ENCODE measurements around the gene SIK3. TPM values are rescaled to one million over a fixed set of nuclear protein-coding genes. Genes with fewer than 3 reads are reported as not detected.

The SIK3 gene
- total RNA-seq, 1 donor from 2014 or later, result 24.4 TPM

- no peak for DNase-seq (ENCODE audit: low spot score)
- Mint-ChIP-seq H3K27me3 (ENCODE audit: insufficient read depth, low read depth) (peaks cover 2% of the 10 kb centered on the region), H3K27ac (no peak overlapping the region), H3K9me3 (no peaks in the 10 kb centered on the region), H3K4me3 (no peak overlapping the region), H3K36me3 (peaks cover 24% of the 10 kb centered on the region), H3K4me1 (no peaks in the 10 kb centered on the region)
- no peaks in the 10 kb centered on the region for H3F3A ChIP-seq (ENCODE audit: low read depth)
- no peaks in the 10 kb centered on the region for H3K79me2 ChIP-seq (ENCODE audit: low read depth)
- H4K20me1 ChIP-seq (ENCODE audit: low read depth), result no peaks in the 10 kb centered on the region
- no peaks in the 10 kb centered on the region for H3K9me3 ChIP-seq (ENCODE audit: low read depth)
- H3K4me1 ChIP-seq, result no peaks in the 10 kb centered on the region
- H3K9ac ChIP-seq, result no peak overlapping the region
- TF ChIP-seq EZH2 (IDR thresholded peaks at IDR 0.05), result no peak
- TF ChIP-seq, protein P1, sequence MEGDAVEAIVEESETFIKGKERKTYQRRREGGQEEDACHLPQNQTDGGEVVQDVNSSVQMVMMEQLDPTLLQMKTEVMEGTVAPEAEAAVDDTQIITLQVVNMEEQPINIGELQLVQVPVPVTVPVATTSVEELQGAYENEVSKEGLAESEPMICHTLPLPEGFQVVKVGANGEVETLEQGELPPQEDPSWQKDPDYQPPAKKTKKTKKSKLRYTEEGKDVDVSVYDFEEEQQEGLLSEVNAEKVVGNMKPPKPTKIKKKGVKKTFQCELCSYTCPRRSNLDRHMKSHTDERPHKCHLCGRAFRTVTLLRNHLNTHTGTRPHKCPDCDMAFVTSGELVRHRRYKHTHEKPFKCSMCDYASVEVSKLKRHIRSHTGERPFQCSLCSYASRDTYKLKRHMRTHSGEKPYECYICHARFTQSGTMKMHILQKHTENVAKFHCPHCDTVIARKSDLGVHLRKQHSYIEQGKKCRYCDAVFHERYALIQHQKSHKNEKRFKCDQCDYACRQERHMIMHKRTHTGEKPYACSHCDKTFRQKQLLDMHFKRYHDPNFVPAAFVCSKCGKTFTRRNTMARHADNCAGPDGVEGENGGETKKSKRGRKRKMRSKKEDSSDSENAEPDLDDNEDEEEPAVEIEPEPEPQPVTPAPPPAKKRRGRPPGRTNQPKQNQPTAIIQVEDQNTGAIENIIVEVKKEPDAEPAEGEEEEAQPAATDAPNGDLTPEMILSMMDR (IDR thresholded peaks at IDR 0.05), result no peak
- H3K27me3 ChIP-seq, result no peaks in the 10 kb centered on the region
- no peaks in the 10 kb centered on the region for H3K36me3 ChIP-seq
- H3K4me2 ChIP-seq, result no peak overlapping the region
- H2AFZ ChIP-seq (replicated peaks), result no peak overlapping the region
- no peak overlapping the region for H3K4me3 ChIP-seq
- no peak overlapping the region for H3K27ac ChIP-seq
Observed at GRCh38 chr11:116873381-116873780, 224.8 kb downstream of the SIK3 start.

GRCh38 chr11:116871248-116871647, 227.0 kb downstream of the SIK3 start:
- Histone ChIP-seq H2AFZ (replicated peaks) (no peak overlapping the region), H3K4me3 (no peak overlapping the region), H3K9ac (no peak overlapping the region), H3K9me3 (ENCODE audit: low read depth) (no peaks in the 10 kb centered on the region), H3K79me2 (ENCODE audit: low read depth) (no peaks in the 10 kb centered on the region), H3K36me3 (no peaks in the 10 kb centered on the region), H3K4me1 (no peaks in the 10 kb centered on the region), H3K27me3 (no peaks in the 10 kb centered on the region), H3K27ac (no peak overlapping the region), H3K4me2 (no peak overlapping the region), H4K20me1 (ENCODE audit: low read depth) (no peaks in the 10 kb centered on the region), H3F3A (ENCODE audit: low read depth) (no peaks in the 10 kb centered on the region)
- Mint-ChIP-seq H3K9me3 (no peaks in the 10 kb centered on the region), H3K27ac (no peak overlapping the region), H3K27me3 (ENCODE audit: insufficient read depth, low read depth) (peaks cover 2% of the 10 kb centered on the region), H3K4me3 (no peak overlapping the region), H3K4me1 (no peaks in the 10 kb centered on the region), H3K36me3 (peaks cover 39% of the 10 kb centered on the region)
- no peak for DNase-seq (ENCODE audit: low spot score)
- no peak for TF ChIP-seq EZH2 (IDR thresholded peaks at IDR 0.05)
- TF ChIP-seq, protein P1 (IDR thresholded peaks at IDR 0.05), result no peak
- no peak for TF ChIP-seq EZH2phosphoT487 (IDR thresholded peaks at IDR 0.05)

GRCh38 chr11:116870054-116870453, 228.2 kb downstream of the SIK3 start:
- no peak for TF ChIP-seq EZH2 (IDR thresholded peaks at IDR 0.05)
- no peak for TF ChIP-seq EZH2phosphoT487 (IDR thresholded peaks at IDR 0.05)
- TF ChIP-seq, protein P1 (IDR thresholded peaks at IDR 0.05), result no peak
- H3K9me3 Mint-ChIP-seq, result no peaks in the 10 kb centered on the region
- peaks cover 2% of the 10 kb centered on the region for H3K27me3 Mint-ChIP-seq (ENCODE audit: insufficient read depth, low read depth)
- H3K36me3 ChIP-seq, result no peaks in the 10 kb centered on the region
- no peak overlapping the region for H3K27ac ChIP-seq
- no peak overlapping the region for H3K4me2 ChIP-seq
- H3K4me1 ChIP-seq, result no peaks in the 10 kb centered on the region
- H3K4me3 ChIP-seq, result no peak overlapping the region
- H3K27me3 ChIP-seq, result no peaks in the 10 kb centered on the region
- no peaks in the 10 kb centered on the region for H3K4me1 Mint-ChIP-seq
- no peak overlapping the region for H3K4me3 Mint-ChIP-seq
- H3K27ac Mint-ChIP-seq, result no peak overlapping the region
- no peaks in the 10 kb centered on the region for H3K9me3 ChIP-seq (ENCODE audit: low read depth)
- no peak overlapping the region for H3K9ac ChIP-seq
- H4K20me1 ChIP-seq (ENCODE audit: low read depth), result no peaks in the 10 kb centered on the region
- DNase-seq (ENCODE audit: low spot score), result no peak
- no peaks in the 10 kb centered on the region for H3F3A ChIP-seq (ENCODE audit: low read depth)
- peaks cover 36% of the 10 kb centered on the region for H3K36me3 Mint-ChIP-seq
- no peaks in the 10 kb centered on the region for H3K79me2 ChIP-seq (ENCODE audit: low read depth)
- H2AFZ ChIP-seq (replicated peaks), result no peak overlapping the region

Measured in neural progenitor cell (in vitro differentiated cells).